ENCODE measurements around the gene RABGAP1.

RABGAP1 gene

DNA sequence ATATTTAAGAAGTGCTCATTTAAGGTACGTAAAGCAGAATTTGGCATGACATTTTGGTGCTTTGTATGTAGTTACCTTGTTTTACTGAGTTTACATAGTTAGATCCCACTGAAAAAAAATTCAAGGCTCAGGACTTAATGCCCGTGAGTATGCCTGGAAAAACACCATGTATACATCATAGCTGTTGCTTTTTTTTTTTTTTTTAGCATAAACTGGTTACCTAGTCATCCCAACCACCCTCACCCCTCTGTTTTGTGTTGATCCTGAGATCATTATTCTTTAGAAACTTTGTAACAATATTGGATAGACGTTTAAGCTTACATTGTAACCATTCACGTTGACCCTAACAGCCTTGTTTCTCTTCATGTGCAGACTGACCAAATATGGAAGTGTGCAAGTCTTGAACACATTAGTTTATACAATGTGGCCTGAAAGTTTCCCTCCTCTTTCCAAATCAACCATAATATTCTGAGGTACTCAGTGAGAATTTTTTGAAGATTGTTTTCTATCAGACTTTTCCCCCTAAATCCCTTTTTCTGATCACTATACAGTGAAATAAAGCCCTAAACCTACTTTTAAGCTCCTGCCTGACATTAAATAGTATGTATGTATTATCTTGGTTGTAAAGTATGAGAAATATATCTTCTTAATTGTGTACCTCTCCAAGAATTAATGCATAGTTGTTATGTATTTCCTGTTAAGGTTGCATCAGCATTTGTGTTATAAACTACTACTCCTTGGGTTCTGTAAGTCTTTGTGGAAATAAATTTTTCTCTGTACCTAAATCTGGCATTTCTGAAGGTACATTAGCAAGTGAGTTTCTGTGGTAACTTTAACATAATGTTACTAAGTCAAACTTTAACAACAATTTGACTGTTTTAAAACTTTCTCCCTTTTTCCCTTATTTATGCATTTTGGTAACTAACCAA is 4.4 kb downstream of the RABGAP1 start:
- no peak for DNase-seq

DNA sequence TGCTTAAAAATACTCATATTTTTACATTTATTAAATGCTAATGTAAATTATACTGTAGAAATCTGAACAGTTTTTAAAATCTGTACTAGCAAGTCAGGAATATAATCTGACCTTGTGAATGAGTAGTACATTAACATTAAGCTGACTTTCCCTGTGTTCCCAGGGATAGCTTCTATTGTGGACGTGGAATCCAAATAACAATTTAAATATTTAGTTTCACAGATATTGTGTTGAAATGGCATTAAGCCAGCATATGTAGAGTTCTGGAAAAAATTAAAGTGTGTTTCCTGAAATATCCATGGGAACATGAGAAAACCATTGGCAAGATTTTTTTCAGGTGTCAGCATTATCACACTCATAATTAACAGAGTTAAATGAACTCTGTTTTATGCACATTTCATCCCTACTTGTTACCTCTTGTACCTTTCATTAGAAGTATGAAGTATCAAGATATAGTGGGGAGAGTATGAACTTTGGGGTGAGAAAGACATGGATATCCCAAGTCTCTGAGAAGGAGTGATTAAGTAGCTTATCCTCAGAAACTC is 5.7 kb downstream of the RABGAP1 start:
- no peak for DNase-seq

DNA sequence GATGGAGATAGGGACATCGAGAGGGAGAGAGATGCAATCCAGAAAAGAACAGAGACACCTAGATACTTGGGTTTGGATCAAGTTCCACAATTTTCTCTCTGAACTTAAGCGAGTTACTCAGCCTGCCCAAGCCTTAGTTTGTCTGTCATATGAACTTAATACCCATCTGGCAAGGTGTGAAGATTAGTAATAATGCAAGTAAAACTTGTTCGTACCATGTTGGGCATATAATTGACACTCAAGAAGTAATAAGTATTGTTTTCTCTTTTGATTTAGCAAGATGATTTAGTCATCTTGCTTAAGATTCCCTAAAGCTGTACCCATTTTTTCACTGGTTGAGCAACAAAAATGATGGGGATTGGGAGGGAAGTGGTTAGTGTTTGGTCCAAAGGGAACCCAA is 7.5 kb downstream of the RABGAP1 start:
- DNase-seq: no peak

DNA sequence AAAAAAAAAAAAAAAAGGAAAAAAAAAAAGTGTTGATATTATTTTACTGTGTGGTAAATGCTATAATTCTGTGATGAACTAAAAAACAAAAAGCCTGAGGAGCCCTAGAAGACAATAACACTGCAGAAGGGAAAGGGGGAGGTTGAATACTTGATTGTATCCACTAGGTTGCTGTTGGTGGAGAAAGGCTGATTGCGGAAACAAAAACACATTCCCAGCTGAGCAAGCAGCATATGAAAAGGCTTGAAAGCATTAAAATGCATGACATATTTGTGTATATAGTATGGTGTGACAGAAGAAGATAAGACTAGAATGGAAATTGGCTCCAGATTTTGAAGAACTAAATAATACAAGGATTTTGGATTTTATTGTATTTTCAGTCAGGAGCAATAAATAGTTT is 8.9 kb downstream of the RABGAP1 start:
- no peak for DNase-seq

DNA sequence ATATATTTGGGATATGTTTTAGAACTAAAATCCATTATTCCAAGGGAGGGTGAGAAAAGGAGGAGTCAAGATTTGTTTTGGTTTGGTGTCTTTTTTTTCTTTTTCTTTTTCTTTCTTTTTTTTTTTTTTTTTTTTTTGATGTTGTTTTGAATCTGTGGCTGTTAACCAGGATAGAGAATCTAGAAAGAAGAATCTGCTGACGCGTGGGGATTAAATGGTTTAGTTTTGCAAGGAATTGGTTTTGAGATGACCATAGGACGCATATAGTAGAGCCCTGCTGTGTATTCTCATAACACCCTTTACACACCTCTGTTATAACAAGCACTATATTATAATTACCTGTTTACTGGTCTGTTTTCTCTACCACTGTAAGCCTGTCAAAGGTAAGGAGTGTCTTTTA is 9.4 kb downstream of the RABGAP1 start:
- DNase-seq: no peak

DNA sequence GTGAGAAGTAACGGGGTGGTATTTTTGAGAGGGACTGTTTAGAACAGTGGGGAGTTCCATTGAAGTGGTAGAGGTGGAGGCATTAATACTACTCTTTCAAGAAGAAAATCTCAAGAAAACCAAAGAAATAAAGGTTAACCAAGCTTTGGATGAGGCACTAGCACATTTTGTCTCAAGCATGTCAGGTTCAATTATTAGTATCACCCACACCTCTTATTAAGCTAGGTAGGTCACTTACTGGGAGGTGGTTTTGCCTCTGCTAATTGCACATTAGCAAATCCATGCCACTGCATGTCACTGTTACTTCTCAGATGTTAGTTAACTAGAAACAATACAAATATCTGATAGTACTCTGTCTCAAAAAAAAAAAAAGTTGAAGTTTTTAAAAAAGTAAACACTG is 10.2 kb downstream of the RABGAP1 start:
- no peak for DNase-seq

DNA sequence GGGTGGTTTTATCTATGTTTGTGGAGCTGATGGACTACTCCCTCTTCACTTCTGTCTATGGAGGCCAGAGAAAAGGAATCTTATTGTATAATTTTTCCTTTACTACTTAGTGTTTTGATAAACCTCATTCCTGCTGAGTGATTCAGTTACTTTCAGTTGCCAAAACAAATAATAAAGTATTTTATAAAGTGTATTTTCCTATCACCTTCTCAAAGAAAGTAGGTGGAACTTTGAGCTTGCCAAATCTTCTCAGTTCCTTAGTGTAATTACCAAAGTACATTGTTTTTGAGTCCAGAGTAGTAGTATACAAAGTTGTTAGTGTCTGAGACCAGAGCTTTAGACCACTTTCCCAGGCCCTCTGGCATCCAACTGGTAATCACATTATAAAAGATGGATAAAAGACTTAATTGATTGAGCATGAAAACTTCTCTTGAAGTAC is 13.5 kb downstream of the RABGAP1 start:
- DNase-seq: no peak

DNA sequence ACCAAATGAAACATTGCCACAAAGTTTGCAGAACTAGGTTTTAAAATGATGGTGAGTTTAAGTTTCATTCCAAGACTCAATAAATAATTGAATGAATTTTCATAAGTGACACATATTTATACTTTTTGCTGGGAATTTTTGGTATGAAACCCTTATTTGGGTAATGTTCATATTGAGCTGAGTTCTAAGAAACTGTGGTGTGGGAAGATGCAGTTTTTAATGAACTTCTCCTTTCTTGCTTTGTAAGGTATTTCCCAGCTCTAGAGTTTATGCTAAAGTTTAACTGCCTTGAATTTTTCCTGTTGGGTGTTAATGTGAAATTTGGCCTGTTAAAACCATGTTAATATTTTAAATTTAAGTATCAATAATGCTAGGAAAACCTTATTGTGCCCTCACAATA is 15.1 kb downstream of the RABGAP1 start:
- no peak for DNase-seq

DNA sequence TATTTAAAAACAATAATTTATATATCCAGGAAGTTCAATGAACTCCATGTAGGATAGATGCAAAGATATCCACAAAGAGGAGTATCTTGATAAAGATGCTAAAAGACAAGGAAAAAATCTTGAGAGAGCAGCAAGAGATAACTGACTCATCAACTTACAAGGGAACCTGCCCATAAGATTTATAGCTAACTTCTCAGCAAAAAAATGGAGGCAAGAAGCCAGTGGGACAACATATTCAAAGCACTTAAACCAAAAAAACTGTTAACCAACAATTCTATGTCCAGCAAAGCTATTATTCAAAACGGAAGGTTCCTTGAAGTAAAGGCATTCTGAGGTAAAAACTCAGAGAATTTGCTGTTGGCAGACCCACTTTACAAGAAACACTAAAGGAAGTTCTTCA is 20.3 kb downstream of the RABGAP1 start:
- no peak for DNase-seq

DNA sequence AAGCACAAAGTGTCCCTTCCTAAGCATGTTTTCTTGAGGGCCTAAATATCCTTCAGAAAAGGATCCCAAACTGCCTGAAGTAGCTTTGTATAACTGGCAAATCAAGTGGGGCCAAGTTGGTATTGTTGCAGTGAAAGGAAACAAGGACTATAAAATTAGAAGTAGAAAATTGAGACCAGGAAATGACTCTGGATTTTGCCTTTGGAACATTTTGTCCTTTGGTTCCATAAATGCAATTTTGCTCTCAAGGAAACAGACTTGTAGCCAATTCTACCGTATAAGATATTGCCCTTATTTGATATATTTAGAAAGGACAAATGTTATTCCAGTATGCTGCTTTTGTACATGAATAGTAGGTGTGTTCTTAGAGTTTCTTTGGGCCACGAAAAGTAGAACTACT is 34.4 kb downstream of the RABGAP1 start:
- no peak for DNase-seq

DNA sequence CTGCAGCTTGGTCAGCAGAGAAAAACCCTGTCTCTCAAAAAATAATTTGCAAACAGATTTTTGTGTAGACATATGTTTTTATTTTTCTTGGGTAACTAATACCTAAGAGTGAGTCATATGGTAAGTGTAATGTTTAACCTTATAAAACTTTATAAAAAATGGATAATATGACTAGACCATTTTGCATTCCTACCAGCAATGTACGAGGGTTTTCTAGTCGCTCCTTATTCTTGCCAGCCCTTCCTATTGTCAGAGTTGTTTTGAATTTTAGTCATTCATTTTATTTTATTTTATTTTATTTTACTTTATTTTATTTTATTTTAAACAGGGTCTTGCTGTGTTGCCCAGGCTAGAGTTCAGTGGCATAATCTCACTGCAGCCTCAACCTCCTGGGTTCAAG is 37.8 kb downstream of the RABGAP1 start:
- DNase-seq: no peak

DNA sequence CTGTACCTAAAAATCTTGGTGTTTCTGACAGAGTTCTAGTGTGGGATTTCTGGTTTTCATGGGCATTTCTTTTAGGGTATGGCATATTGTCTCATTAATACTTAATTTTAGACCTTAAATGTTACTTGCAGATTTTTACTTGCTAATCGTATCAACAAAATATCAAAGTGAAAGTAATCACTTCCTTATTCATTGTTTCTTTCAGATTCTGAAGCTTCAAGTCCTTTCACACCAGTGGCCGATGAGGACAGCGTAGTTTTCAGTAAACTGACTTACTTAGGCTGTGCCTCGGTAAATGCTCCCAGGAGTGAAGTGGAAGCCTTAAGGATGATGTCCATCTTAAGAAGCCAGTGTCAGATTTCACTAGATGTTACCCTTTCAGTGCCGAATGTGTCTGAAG is 45.2 kb downstream of the RABGAP1 start:
- no peak for DNase-seq

DNA sequence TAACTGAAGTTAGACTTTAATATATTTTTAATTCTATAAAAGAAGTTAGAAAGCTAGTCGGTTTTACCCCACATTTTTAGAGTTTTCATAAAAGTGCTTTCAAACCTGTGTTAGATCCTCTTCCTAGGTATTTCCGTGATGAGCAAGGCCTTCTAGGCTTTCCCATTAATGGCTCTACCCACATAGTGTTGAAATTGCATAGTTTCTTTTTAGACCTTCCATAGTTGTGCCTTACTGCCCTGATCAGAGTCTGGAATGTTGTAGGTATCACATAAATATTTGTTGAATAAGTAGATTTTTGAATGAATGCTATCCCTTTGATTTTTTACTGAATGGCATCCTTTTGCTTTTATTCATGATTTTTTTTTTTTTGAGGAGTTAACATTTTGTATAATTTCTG is 47.3 kb downstream of the RABGAP1 start:
- no peak for DNase-seq

DNA sequence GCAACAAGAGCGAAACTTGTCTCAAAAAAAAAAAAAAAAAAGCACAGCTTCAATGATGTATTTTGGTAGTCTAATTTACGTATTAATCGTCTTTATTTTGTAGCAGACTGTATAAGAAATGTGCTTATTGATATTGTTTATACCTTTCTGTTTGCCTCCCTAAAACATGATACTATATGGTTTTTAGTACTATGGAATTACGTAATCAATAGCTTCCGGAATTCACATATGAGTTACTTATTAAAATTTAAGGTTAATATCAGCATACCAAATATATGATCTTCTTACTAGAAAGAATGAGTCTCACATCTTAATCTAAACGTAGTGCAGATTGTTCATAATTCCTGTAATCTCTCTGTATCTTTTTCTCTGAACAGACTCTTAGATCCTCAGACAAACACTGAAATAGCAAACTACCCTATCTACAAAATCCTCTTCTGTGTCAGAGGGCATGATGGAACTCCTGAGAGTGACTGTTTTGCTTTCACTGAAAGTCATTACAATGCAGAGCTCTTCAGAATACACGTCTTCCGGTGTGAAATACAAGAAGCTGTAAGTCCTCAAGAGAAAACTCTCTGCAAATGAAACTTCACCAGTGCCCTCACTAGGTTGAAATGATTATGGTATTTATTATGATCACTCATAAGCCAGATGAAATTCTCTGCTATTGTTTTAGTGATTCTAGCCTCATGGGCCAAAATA is 48.3 kb downstream of the RABGAP1 start:
- DNase-seq: no peak

DNA sequence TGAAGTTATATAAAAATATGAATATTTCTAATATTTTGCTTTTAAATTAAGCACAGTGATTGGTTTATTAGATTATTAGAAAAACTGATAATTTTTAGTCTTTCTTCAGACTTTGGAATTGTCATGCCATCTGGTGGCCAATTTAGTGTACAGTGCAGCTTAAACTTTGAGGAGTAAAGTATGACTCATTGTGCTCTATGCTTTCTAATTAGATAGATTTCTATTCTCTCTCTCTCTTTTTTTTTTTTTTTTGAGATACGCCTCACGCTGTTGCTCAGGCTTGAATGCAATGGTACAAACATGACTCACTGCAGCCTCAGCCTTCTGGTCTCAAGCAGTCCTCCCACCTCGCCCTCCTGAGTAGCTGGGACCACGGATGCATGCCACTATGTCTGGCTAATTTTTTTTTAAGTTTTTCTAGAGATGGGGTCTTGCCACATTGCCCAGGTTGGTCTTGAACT is 50.6 kb downstream of the RABGAP1 start:
- peak; percentile 14 for DNase-seq

DNA sequence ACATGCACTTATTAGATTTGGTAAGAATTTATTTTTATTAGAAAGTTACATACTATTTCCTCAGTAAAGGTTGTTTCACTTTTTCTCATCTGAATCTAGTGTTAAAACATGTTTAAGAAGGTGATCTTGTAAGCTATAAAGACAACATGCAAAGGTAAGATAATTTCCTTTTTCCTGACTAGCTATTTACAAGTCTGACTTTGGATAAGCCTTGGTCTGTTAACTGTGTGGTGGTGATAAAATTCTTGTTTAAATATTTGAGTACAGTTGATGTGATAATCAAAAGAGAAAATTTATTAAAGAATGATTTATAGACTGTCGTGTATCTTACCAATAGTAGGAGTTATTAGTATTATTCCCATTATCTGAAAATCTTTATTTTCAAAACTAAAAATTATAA is 55.8 kb downstream of the RABGAP1 start:
- DNase-seq: no peak

DNA sequence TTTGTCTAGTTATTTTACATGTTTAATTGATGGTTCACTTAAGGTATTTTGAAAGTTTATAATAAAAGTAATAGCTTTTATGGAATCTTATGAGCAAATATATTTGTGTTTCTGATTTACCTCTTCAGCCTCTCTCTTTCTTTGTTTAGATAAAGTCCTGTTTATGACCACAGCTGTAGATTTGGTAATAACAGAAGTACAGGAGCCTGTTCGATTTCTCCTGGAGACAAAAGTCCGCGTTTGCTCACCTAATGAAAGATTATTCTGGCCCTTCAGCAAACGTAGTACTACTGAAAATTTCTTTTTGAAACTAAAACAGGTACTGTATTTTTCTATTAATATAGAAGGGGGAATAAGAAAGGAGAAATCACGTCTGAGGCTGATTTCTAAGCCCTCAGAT is 57.6 kb downstream of the RABGAP1 start:
- no peak for DNase-seq

DNA sequence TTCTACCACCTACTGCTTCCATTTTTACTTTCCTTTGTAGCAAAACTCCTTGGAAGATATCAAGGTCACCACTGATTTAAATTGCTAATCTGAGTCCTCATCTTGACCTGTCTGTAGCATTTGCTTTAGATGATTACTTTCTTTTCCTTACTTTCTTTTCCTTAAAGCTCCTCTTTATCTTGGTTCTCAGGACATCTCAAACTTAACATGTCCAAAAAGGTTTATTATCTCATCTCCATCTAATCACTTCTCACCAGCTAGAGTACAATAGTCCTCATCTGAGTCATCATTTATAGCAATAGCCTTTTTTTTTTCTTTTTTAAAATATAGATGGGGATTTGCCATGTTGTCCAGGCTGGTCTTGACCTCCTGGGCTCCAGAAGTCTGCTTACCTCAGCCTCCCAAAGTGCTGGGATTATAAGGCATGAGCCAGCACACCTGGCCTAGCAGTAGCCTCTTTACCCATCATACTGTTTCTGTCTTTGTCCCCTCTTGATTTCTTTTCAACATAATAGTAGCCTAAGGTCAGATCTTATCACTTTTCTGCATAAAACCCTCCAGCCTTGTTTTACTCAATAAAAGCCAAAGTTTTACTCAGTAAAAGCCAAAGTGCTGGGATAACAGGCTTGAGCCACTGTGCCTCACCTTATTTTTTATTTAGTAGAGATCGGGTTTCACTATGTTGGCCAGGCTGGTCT is 59.7 kb downstream of the RABGAP1 start:
- DNase-seq: no peak

DNA sequence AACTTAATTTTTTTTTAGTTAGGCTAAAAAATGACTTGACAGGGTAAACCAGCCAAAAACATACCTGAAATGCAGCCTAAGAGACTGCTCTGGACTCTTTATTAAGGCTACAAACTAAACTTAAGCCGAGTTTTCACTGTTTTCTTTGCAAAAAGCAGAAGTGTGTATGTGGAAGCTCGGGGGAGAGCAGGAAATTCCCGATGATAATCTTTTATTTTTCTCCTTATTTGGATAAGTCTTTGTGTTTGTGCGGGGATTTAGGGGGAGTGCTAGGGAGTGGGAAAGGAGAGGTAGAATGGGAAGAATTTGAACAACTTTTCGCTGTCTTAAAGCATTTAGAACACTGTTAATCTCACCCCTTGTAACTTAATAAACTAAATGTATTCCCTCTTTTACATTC is 61.9 kb downstream of the RABGAP1 start:
- no peak for DNase-seq

DNA sequence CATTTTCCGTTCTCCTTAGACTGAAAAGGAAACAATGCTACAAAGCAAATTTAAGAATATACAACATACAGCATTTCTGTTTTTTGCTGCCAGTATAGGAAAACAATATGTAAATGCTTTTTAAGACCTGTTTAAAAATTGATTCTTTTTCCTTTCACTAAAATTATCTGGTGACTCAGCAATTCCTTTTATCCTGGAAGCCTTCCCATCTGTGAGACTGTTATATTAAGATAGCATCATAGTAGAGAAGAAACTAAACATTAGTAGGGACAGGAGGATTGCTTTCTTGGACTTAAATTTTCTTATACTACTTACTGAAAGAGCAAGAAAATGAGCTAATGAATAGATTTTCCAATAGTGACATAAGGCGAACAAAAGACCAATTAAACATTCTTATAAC is 62.6 kb downstream of the RABGAP1 start:
- DNase-seq: no peak

DNA sequence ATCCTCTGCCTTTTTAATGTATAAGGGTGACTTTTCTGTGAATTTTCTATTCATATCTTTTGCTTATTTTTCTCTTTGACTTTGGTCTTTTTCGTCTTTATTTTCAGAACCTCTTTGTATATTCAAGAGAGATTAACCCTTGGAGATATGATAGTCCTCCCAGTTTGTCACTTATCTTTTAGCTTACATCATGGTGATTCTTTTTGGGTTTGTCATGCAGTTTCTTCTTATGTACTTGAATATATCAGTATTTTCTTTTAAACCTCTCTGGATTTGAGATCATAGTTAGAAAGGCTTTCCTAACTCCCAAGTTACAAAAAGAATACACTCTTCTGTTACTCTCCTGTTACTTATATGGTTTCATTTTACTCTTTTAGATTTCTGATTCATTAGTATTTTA is 65.1 kb downstream of the RABGAP1 start:
- DNase-seq: no peak

DNA sequence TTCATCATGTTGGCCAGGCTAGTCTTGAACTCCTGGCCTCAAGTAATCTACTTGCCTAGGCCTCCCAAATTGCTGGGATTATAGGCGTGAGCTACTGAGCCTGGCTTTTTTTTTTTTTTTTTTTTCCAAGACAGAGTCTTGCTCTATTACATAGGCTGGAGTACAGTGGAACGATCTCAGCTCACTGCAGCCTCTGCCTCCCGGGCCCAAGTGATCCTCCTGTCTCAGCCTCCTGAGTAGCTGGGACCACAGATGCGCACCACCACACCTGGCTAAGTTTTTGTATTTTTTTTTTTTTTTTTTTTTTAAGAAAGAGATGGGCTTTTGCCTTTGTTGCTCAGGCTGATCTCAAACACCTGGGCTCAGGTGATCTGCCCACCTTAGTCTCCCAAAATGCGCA is 66.4 kb downstream of the RABGAP1 start:
- DNase-seq: no peak

DNA sequence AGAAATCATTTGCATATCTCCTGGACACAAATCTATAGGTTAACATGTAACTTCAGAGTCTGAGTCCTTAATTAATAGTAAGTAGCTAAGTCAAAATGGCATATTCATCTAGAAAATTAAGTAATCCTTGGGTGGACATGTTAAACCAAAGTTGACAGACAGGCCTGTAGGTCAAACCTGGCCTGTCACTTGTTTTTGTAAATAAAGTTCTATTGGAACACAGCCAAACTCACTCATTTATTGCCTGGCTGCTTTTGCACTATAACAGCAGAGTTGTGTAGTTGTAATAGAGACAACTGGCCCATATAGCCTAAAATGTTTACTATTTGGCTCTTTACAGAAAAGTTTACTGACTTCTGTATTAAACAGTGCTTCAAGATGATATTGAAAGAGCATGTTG is 68.1 kb downstream of the RABGAP1 start:
- DNase-seq: no peak
